ENCODE measurements around the gene KCNH6. TPM values are rescaled to one million over a fixed set of nuclear protein-coding genes. Genes with fewer than 3 reads are reported as not detected.

KCNH6 gene
- polyA plus RNA-seq, 1 of the 3 experiments (the other 2 are of a cell fraction) = 0.15 TPM

- Histone ChIP-seq H4K20me1 (ENCODE audit: insufficient read depth) (peaks cover 49% of the 10 kb centered on the region), H3K27me3 (ENCODE audit: insufficient read depth) (no peaks in the 10 kb centered on the region), H3K9me3 (no peaks in the 10 kb centered on the region), H3K4me3 (ENCODE audit: low read depth in 2 of 2, low read length in 1 of 2) (no peak overlapping the region), H3K36me3 (replicated peaks in 1 of 2; ENCODE audit: control insufficient read depth in 1 of 2, insufficient read depth in 2 of 2, low read length in 1 of 2) (peaks cover 44 to 48% of the 10 kb centered on the region in 2 experiments), H3F3A (replicated peaks; ENCODE audit: insufficient read depth) (no peaks in the 10 kb centered on the region), H3K4me1 (ENCODE audit: control insufficient read depth in 1 of 2, insufficient read depth in 2 of 2, low read depth in 1 of 2, low read length in 1 of 2) (no peaks in the 10 kb centered on the region; a peak in 1 of 4 replicates), H3K79me2 (ENCODE audit: insufficient read depth) (peaks cover 78% of the 10 kb centered on the region), H3K9ac (no peak overlapping the region), H3K27ac (ENCODE audit: low read depth in 2 of 2, low read length in 1 of 2) (no peak overlapping the region), H2AFZ (ENCODE audit: low read depth) (no peak overlapping the region), H3K4me2 (no peak overlapping the region), H3K9me2 (no peaks in the 10 kb centered on the region)
- WGBS (ENCODE audit: low lambda C conversion rate) = 94% methylated on average over 11 of the region's 11 CpGs
- ChIA-PET CTCF (interaction anchor here (1.2 to 7.3 kb wide), 6 partner anchors 11 to 155 kb away, joined by 4 to 41 read pairs (median 4); no protein-coding TSS in a partner anchor), POLR2A (no interaction called here)
- TF ChIP-seq JUND (IDR thresholded peaks at IDR 0.05) (no peak), GABPA (IDR thresholded peaks at IDR 0.05; ENCODE audit: low read depth) (no peak), SMC3 (IDR thresholded peaks at IDR 0.05; ENCODE audit: low read depth, low read length) (no peak), TEAD4 (IDR thresholded peaks at IDR 0.05; ENCODE audit: borderline replicate concordance, insufficient read depth) (no peak), NFIC (IDR thresholded peaks at IDR 0.05; ENCODE audit: borderline replicate concordance) (no peak), GATA2 (CRISPR knock-in tag; IDR thresholded peaks at IDR 0.05) (no peak), RXRA (IDR thresholded peaks at IDR 0.05; ENCODE audit: borderline replicate concordance, low read depth) (no peak), REST (IDR thresholded peaks at IDR 0.05; ENCODE audit: low read depth, low read length) (no peak), POLR2AphosphoS5 (IDR thresholded peaks at IDR 0.05; ENCODE audit: low read depth, low read length) (no peak), FOXJ3 (CRISPR knock-in tag; IDR thresholded peaks at IDR 0.05) (no peak), RCOR1 (IDR thresholded peaks at IDR 0.05; ENCODE audit: low read length) (no peak), CHD2 (IDR thresholded peaks at IDR 0.05; ENCODE audit: low read length, partially characterized antibody) (no peak), SIN3A (IDR thresholded peaks at IDR 0.05; ENCODE audit: borderline replicate concordance, low read depth, low read length) (no peak), TCF12 (IDR thresholded peaks at IDR 0.05) (no peak)
- DNase-seq = no peak
Measured at GRCh38 chr17:63579633-63580032, 56.5 kb downstream of the KCNH6 start.

- H3K4me2 ChIP-seq = no peak overlapping the region
- WGBS (ENCODE audit: low lambda C conversion rate) = 95% methylated on average over 5 of the region's 5 CpGs
- H3K4me1 ChIP-seq (ENCODE audit: control insufficient read depth in 1 of 2, insufficient read depth in 2 of 2, low read depth in 1 of 2, low read length in 1 of 2) = no peaks in the 10 kb centered on the region
- H3K27me3 ChIP-seq (ENCODE audit: insufficient read depth) = no peaks in the 10 kb centered on the region
- no peak overlapping the region for H3K27ac ChIP-seq (ENCODE audit: low read depth in 2 of 2, low read length in 1 of 2)
- H3F3A ChIP-seq (replicated peaks; ENCODE audit: insufficient read depth) = peaks cover 8% of the 10 kb centered on the region
- H3K4me3 ChIP-seq (ENCODE audit: low read depth in 2 of 2, low read length in 1 of 2) = no peak overlapping the region
- H2AFZ ChIP-seq (ENCODE audit: low read depth) = no peak overlapping the region
- ChIA-PET CTCF (interaction anchor here (1.4 to 2.0 kb wide), 2 partner anchors 13 to 25 kb away, joined by 4 to 5 read pairs; no protein-coding TSS in a partner anchor), POLR2A (no interaction called here)
- peaks cover 70% of the 10 kb centered on the region in 2 experiments for H3K36me3 ChIP-seq (replicated peaks in 1 of 2; ENCODE audit: control insufficient read depth in 1 of 2, insufficient read depth in 2 of 2, low read length in 1 of 2)
- H3K9me3 ChIP-seq = no peaks in the 10 kb centered on the region
- no peak overlapping the region for H3K9ac ChIP-seq
- H4K20me1 ChIP-seq (ENCODE audit: insufficient read depth) = no peaks in the 10 kb centered on the region
- H3K79me2 ChIP-seq (ENCODE audit: insufficient read depth) = peaks cover 11% of the 10 kb centered on the region; the same call in 1 of the 2 replicates
- no peaks in the 10 kb centered on the region for H3K9me2 ChIP-seq
- DNase-seq = no peak
- TF ChIP-seq USF2 (IDR thresholded peaks at IDR 0.05; ENCODE audit: borderline replicate concordance, low read depth, low read length) (no peak), ZBTB33 (IDR thresholded peaks at IDR 0.05; ENCODE audit: borderline replicate concordance, low read depth) (no peak), GABPA (IDR thresholded peaks at IDR 0.05; ENCODE audit: low read depth) (no peak), TCF12 (IDR thresholded peaks at IDR 0.05) (no peak), MXI1 (IDR thresholded peaks at IDR 0.05; ENCODE audit: low read depth, low read length) (no peak), FOXJ3 (CRISPR knock-in tag; IDR thresholded peaks at IDR 0.05) (no peak), RCOR1 (IDR thresholded peaks at IDR 0.05; ENCODE audit: low read length) (no peak), MEF2A (IDR thresholded peaks at IDR 0.05; ENCODE audit: borderline replicate concordance, low read depth) (no peak), ELF1 (IDR thresholded peaks at IDR 0.05) (no peak), CTCF (IDR thresholded peaks at IDR 0.05) (no peak), FOSL2 (IDR thresholded peaks at IDR 0.05; ENCODE audit: borderline replicate concordance, low read depth) (no peak), RFX5 (IDR thresholded peaks at IDR 0.05; ENCODE audit: low read length) (no peak)
Measured at GRCh38 chr17:63587770-63588169, 64.6 kb downstream of the KCNH6 start.

Measured in SK-N-SH (cell line).